Activated CD8-positive, alpha-beta memory T cell treated with anti-CD3 and anti-CD28 coated beads for 36 hours (primary cell): ENCODE measurements around the gene METTL14. TPM values are rescaled to one million over a fixed set of nuclear protein-coding genes. Genes with fewer than 3 reads are reported as not detected.
"Not testable (repeated sequence)": the region's sequence is repeated elsewhere in the genome, so short reads cannot be mapped to it uniquely, and the experiment has no call there.

ENCODE experiments used
- CTCF ChIA-PET: fragments of 350-600 bp; sonication (Branson Sonifier 250); formaldehyde crosslinking; loops from one replicate; lab custom pipeline; 2021; ENCODE audit warnings: antibody characterized with exemption; lab: Charles Lee
- POLR2A ChIA-PET: fragments of 350-600 bp; sonication (Branson Sonifier 250); formaldehyde crosslinking; loops from one replicate; lab custom pipeline; 2021; ENCODE audit warnings: antibody characterized with exemption; lab: Charles Lee
- total RNA-seq, 2 experiments: library from RNA; stranded (reverse); gene quantifications; one replicate each; pipeline ENCODE4 v1.2.3, GENCODE V29; 2021

Gene METTL14
- total RNA-seq, result 10 to 100 TPM; 41.1 to 46.4 TPM

- CTCF ChIA-PET, result interaction anchor here (1.4 kb wide), 1 partner anchor 261 kb away, joined by 3 read pairs; no protein-coding TSS in a partner anchor
- POLR2A ChIA-PET, result interaction anchor here (0.6 to 1.1 kb wide), 3 partner anchors 9 to 66 kb away, joined by 3 to 6 read pairs (median 5); no protein-coding TSS in a partner anchor
These were observed at the start of gene METTL14 for GRCh38 chr4:118684873-118685811. Gene METTL14, plus strand, starts transcription at chr4:118685392. Its CDS starts 143 bp downstream, at chr4:118685535.

- POLR2A ChIA-PET, result not testable (repeated sequence)
These were observed 49.1 kb upstream of the METTL14 start for GRCh38 chr4:118636126-118636525.

GRCh38 chr4:118664665-118665064, 20.5 kb upstream of the METTL14 start:
- POLR2A ChIA-PET, CTCF ChIA-PET: not testable (repeated sequence)

More at GRCh38 chr4:118636126-118636525, 49.1 kb upstream of the METTL14 start:
- CTCF ChIA-PET, result not testable (repeated sequence)

GRCh38 chr4:118669220-118669619, 16.0 kb upstream of the METTL14 start:
- POLR2A ChIA-PET, result not testable (repeated sequence)

GRCh38 chr4:118670968-118671367, 14.2 kb upstream of the METTL14 start:
- CTCF ChIA-PET, POLR2A ChIA-PET: not testable (repeated sequence)

More at GRCh38 chr4:118669220-118669619, 16.0 kb upstream of the METTL14 start:
- CTCF ChIA-PET, result not testable (repeated sequence)

GRCh38 chr4:118676128-118676527, 9.1 kb upstream of the METTL14 start:
- ChIA-PET POLR2A (no interaction called here), CTCF (no interaction called here)

- ChIA-PET POLR2A (no interaction called here), CTCF (no interaction called here)
These were observed 4.4 kb upstream of the METTL14 start for GRCh38 chr4:118680808-118681207.

GRCh38 chr4:118682928-118683327, 2.3 kb upstream of the METTL14 start:
- ChIA-PET CTCF (no interaction called here), POLR2A (no interaction called here)

GRCh38 chr4:118683513-118683912, 1.7 kb upstream of the METTL14 start:
- ChIA-PET CTCF (no interaction called here), POLR2A (no interaction called here)

GRCh38 chr4:118703118-118703517, 17.9 kb downstream of the METTL14 start:
- ChIA-PET CTCF (no interaction called here), POLR2A (no interaction called here)

- CTCF ChIA-PET, result no interaction called here
- POLR2A ChIA-PET, result no interaction called here
These were observed 25.9 kb downstream of the METTL14 start for GRCh38 chr4:118711052-118711451.

- POLR2A ChIA-PET, result no interaction called here
These were observed 27.7 kb downstream of the METTL14 start for GRCh38 chr4:118712872-118713271.

GRCh38 chr4:118714682-118715081, 29.5 kb downstream of the METTL14 start:
- POLR2A ChIA-PET, result no interaction called here
- CTCF ChIA-PET, result no interaction called here

More at GRCh38 chr4:118712872-118713271, 27.7 kb downstream of the METTL14 start:
- CTCF ChIA-PET, result no interaction called here

- ChIA-PET POLR2A (no interaction called here), CTCF (no interaction called here)
These were observed 31.1 kb downstream of the METTL14 start for GRCh38 chr4:118716304-118716703.

GRCh38 chr4:118718511-118719170, 33.4 kb downstream of the METTL14 start:
- POLR2A ChIA-PET, result no interaction called here
- CTCF ChIA-PET, result no interaction called here

- ChIA-PET POLR2A (no interaction called here), CTCF (no interaction called here)
These were observed 36.6 kb downstream of the METTL14 start for GRCh38 chr4:118721752-118722151.

- CTCF ChIA-PET, result no interaction called here
- POLR2A ChIA-PET, result no interaction called here
These were observed 38.2 kb downstream of the METTL14 start for GRCh38 chr4:118723369-118723768.

GRCh38 chr4:118727360-118727759, 42.2 kb downstream of the METTL14 start:
- CTCF ChIA-PET, result no interaction called here
- POLR2A ChIA-PET, result no interaction called here

GRCh38 chr4:118729287-118730286, 44.4 kb downstream of the METTL14 start:
- CTCF ChIA-PET, result no interaction called here
- POLR2A ChIA-PET, result no interaction called here
